GM12872 (cell line): ENCODE data around the gene CORO2B.

Experiments used
- TF ChIP-seq, protein P1 (sequence below): IDR thresholded peaks from 3 replicates; pipeline ENCODE4 v1.5.1; 2011; ENCODE audit warnings: low read depth, mild to moderate bottlenecking, low read length, moderate library complexity; ENCODE audit not compliant: insufficient read depth

The CORO2B gene

DNA sequence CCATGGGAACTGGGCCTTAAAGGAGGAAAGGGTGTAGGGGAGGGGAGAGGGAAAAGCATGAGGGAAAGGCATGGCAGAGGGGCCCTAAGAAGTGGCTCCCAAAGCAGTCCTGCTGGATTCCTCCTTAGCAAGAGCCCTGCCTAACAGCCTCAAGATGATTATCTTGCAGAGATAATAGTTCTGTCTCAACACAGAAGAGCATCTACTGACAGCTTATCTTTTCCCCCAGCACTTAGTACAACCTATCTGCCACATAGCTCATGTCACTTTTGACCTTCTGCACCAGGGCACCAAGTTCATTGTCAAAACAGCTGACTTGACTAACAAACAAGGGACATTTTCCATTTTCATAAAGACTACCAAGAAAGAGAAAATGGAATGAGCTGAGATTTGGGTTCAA lies 155.6 kb downstream of the CORO2B start:
- TF ChIP-seq, protein P1, sequence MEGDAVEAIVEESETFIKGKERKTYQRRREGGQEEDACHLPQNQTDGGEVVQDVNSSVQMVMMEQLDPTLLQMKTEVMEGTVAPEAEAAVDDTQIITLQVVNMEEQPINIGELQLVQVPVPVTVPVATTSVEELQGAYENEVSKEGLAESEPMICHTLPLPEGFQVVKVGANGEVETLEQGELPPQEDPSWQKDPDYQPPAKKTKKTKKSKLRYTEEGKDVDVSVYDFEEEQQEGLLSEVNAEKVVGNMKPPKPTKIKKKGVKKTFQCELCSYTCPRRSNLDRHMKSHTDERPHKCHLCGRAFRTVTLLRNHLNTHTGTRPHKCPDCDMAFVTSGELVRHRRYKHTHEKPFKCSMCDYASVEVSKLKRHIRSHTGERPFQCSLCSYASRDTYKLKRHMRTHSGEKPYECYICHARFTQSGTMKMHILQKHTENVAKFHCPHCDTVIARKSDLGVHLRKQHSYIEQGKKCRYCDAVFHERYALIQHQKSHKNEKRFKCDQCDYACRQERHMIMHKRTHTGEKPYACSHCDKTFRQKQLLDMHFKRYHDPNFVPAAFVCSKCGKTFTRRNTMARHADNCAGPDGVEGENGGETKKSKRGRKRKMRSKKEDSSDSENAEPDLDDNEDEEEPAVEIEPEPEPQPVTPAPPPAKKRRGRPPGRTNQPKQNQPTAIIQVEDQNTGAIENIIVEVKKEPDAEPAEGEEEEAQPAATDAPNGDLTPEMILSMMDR, result no peak

DNA sequence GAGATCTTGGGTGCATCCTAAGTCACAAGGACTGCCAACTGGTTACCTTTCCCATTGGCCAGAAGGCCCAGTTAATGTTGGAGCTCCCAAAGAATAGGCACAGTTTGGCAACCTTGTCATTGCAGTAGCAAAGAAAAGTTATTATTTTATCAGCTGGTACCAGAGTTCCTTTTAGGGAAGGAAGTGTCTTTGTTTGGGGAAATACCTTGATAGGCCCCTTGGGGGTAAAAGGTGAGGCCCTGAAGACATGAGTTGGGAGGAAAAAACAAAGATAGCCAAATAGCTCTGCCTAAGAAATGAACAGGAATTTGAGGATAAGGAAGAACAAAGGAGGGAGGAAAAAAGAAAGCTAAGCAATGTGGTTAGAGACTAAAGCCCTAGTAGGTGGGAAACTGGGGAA lies 156.1 kb downstream of the CORO2B start:
- TF ChIP-seq, protein P1, result no peak

DNA sequence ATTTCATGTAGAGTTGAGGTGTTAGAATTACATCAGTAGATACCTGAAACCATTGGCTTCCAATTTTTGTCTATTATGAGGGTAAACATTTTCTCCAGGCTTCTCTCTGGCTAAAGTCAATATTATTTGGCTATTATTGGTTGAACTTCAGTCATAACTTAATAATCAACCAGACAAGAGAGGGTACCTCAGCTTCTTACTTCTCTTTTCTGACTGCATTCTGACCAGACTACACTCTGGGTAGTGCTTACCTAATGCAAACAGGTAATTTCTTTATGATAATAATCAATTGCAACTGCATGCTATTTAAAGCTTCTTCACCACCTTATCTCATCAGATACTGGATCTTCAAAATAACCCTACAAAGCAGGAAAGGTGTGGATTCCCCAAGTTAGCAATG lies 156.8 kb downstream of the CORO2B start:
- TF ChIP-seq, protein P1, result no peak

GRCh38 chr15:68739390-68740080 lies 160.7 kb downstream of the CORO2B start:
- TF ChIP-seq, protein P1, result no peak

- TF ChIP-seq, protein P1, result no peak
Measured at GRCh38 chr15:68743256-68743655, 164.5 kb downstream of the CORO2B start.

DNA sequence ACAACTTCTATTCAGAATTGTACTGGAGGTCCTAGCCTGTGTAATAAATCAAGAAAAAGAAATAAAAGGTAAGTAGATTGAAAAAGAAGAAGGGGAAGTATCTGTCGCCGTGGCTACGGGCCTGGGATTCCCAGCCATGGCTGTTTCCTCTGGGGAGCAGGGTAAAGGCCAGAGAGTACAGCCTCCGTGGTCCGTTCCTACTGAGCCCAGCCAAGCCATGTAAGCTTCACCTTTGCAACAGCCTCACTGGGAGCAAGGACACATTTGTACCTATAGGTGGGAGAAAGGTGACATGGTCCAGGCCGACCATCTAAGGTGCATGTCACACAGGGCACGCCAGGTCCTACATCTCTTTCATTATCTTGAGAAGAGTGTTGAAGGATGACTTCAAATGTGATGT lies 170.6 kb downstream of the CORO2B start:
- TF ChIP-seq, protein P1, result no peak

GRCh38 chr15:68749793-68750192 lies 171.0 kb downstream of the CORO2B start:
- TF ChIP-seq, protein P1, result no peak

GRCh38 chr15:68751622-68752021 lies 172.8 kb downstream of the CORO2B start:
- TF ChIP-seq, protein P1, result no peak
